ENCODE data around the gene CYP19A1.

CYP19A1 gene

DNA sequence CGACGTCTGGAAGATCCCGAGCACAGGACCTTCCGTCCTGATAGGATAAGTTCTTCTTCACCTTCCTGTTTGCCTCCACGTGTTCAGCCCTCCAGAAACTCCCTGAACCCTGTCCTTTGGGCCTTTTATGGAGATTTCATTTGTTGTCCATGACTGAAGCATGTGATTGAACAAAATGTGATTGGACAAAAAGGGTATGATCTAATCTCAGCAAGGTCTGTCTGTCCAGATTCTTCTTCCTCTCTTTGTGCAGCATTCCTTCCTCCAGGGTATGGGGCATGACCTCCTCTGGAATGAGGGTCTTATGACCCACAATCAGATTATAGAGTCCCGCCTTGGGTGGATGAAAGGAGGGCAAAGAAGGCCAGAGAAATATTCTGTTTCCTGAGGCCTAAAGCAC is at the start of gene CYP19A1:
TSS of gene CYP19A1 (minus strand) at position 101 of the 400 bp plus-strand sequence. CDS start 95,684 bp downstream, outside the sequence.
- DNase-seq (ENCODE audit: low read depth in 2 of 2), result no peak

DNA sequence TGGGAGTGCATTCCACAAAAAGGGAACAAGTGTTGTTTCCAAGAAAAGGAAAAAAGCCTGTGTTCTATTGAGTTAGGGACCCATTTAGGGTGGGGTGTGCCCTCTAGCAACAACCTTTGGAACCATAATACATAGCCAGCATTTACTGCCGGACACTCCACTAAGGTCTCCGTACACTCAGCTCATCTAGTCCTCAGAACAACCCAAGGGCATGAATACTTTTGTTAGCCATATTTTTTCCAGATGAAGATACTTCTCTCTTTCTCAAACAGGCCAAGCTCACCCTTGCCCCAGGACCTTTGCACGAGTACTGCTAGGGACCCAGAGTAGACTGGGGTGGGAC is 49.3 kb upstream of the CYP19A1 start:
- no peak for DNase-seq (ENCODE audit: low read depth in 2 of 2)

DNA sequence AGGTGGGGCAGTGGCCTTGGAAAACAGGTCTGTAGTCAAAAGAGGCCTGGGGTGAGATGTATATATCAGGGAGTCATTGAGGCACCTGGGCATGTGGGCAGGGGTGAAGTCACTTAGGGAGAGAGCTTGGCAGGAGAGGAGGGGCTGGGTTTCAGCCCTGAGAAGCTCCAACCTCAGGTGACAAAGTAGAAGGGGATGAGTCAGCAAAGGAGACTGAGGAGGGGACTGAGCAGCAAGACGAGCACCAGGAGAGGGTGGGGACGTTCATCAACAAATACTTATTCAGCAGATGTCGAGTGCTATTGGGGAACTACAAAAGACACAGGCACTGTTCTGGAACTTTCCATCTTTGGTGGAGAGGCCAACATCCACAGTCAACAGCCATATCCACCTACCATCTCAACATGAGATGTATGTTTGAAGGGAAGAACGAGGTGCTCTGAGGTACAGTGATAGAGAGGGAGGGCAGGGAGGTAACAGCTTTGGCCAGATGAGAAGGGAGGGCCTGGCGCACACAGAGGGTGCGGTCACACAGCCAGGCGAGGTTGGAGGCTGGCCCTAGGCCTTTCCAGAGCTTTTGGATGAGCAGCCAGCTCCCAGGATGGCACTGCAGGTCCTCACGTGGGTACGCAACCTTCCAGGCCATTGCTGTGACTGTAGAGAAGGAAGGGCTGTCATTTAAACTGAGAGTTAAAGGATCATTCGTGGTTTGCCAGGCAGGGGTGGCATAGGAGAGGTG is 48.7 kb upstream of the CYP19A1 start:
- DNase-seq (ENCODE audit: low read depth in 2 of 2), result no peak

DNA sequence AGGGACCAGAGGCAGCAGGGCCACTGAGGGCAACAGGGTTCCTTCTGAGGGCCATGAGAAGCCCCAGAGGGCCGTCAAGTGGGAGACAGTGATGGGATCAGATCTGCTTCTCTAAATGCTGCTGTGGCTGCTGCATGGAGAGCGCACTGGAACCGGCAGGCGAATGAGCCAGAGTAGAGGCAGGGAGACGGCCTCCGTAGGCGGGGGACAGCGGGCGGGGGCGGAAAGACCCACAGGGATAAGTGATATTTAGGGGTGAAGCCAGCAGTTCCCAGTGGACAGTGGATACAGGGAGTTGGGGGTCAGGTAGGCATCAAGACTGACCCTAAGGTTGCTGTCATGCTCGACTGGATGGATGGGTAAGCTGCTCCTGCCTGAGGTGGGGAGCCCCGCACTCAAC is 48.1 kb upstream of the CYP19A1 start:
- no peak for DNase-seq (ENCODE audit: low read depth in 2 of 2)

DNA sequence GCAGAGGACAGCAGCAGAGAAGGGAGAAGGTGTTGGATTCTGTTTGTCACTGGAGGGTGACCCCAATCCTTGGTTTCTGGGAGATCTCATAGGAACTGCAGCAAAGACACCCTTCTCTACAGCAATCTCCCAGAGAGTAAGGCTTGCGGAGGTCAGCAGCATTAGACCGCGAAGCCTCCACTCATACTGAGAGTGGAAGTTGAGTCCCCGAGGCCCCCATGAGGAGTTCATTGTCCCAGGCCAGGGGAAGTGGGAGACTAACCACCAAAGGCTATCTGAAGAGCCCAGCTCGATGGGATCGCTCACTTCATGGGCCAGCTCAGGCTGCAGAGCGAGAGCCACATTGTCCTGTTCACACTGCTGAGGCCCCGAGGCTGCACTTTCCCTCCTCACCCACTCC is 47.6 kb upstream of the CYP19A1 start:
- DNase-seq (ENCODE audit: low read depth in 2 of 2), result no peak

DNA sequence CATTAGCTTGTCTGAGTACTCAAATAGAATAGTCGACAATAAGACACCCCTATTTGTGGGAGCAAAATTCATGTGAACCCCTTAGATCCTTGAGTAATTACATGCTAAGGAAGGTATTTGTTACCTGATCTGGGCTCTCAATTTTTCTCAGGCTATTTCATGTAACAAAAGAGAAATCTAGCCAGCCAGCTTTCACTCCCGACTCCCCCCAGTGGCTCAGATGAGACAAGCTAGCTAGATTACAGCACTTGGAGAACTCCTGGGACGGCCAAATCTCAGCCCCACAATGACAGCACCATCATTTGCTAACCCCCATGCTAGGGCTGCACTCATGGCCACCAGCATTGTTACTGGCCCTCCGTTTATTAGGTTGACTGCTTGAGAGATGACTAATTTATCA is 44.4 kb upstream of the CYP19A1 start:
- no peak for DNase-seq (ENCODE audit: low read depth in 2 of 2)

DNA sequence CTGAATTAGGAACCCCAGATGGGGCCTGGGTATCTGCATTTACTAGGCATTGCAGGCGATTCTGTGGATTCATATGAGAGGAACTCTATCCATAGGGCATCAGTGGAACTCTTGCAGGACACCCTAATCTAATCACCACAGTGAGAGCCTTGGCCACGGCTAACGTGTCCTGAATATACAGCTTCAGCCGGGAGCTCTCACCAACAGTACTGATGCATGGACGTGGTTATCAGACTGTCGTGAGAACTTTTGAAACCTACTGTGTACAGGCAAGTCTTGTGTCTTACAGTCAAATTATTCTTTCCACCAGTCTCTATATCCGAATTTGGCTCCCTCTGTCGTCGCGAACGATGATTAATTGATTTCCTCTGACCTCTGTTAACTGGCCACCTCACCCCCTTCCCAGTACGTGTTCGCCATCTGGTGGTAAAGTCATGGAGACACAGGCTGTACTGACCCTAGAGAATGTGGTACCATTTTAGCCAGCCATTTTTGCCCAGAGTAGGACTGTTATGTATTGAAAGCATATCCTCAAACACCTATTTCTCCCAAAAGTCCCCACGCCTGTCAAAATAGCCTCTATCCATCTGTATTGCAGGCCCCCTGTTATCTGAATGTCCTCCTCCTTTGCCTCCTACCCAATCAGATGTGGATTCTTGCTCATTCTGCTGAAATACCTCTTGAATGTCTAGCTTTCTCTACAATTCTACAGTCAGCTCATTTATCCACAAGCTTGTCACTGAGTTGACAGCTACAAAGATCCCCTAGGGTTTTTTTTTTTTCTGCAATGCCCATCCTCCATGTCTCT is 42.8 kb upstream of the CYP19A1 start:
- no peak for DNase-seq (ENCODE audit: low read depth in 2 of 2)

DNA sequence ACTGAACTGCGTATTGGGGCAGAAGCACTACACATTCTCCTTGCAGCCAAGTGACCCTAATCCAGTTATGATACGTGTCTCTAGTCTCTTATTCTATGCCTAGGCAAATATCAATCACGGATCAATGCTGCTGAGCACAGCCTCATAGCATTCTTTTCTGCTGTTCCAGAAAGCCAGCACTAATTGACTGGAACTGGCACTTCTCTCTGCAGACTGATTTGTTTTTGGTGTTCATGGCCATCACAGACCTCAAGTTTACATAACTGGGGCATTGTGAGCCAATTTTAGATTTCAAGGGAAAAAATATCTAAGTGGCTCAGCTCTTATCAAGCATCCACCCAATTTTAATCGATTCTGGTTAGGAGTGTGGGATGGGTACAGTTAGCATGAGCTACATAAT is 41.0 kb upstream of the CYP19A1 start:
- no peak for DNase-seq (ENCODE audit: low read depth in 2 of 2)

DNA sequence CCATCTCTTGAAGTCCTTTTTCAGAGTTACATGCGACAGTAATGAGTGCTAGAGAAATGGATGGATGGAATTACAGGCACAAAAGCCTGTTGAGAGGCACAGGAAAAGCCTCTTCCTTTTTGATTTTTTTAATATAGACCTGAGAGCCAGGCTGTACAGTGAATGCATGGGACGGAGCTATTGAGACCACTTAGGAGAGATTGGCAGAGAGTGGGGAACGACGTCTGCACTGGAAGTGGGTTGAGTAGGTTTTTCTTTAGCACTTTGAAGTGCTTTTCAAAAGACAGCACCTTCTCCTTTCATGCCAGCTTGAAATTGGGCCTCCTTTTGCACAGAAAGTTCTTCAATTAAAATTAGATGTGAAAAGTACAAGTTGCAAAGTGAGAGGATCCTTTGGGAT is 40.0 kb upstream of the CYP19A1 start:
- no peak for DNase-seq (ENCODE audit: low read depth in 2 of 2)

DNA sequence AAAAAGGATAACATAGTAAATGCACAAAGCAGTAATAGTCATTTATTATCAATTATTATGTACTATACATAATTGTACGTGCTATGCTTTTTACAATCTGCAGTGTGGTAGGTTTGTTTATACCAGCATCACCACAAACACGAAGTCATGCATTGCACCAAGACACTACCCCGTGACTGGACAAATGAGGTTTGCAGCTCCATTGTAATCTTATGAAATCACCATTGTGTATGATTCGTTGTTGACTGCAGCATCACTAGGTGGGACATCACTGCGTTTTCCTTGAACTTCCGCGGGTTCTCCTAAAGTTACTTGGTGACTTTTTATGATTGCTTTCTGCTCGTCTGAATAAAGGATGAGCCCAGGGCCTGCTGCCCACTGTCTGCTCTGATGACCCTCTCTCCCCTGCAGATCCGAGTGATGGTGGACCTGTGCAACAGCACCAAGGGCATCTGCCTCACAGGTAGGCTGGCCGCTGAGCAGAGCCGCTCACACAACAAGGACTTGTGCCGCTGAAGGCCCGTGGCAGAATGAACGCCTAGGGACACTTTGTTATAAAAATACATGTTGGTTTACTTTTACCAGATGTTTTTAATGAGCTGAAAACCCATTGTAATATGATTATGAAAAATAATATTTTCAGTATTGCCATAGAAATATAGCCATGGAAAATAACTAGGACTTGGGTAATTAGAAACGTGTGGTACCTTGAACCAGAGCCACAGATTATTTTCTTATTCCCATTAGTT is 38.8 kb upstream of the CYP19A1 start:
- DNase-seq (ENCODE audit: low read depth in 2 of 2), result no peak

DNA sequence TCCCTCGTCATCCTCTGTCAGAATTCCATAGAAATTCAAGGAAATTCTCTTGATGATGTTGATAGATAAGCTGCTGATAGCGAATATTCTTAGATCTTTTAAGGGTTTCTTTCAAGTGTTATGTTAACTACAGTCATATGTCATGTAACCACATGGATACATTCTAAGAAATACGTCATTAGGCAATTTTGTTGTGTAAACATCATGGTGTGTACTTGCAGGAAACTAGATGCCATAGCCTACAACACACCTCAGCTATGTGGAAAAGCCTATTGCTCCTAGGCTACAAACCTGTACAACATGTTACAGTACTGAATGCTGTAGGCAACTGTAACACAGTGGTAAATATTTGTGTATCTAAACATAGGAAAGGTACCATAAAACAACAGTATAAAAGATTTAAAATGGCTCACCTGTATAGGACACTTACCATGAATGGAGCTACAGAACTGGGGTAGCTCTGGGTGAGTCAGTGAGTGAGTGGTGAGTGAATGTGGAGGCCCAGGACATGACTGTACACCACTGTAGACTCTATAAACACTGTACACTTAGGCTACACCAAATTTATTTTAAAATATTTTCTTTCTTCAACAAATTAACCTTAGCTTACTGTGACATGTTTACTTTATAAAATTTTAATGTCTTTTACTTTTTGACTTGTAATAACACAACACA is 37.7 kb upstream of the CYP19A1 start:
- DNase-seq (ENCODE audit: low read depth in 2 of 2), result no peak

DNA sequence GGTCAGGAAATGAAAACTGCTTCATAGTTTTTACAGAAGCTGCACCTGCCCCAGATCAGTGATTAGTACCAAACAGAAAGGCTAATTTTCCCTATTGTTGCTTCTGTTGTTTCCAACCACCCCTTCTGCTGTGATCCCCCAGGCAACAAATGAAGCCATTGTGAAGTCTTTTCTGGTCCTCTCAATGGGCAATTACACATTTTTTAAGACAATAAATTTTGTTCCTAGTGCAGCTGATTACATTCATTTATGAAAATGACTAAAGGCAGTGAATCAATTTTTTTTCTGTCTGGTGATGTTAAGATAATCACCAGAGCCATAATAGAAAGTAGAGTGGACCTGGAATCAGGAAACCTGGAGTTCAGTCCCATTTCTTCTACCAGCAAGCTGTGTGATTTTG is 35.7 kb upstream of the CYP19A1 start:
- DNase-seq (ENCODE audit: low read depth in 2 of 2), result no peak

DNA sequence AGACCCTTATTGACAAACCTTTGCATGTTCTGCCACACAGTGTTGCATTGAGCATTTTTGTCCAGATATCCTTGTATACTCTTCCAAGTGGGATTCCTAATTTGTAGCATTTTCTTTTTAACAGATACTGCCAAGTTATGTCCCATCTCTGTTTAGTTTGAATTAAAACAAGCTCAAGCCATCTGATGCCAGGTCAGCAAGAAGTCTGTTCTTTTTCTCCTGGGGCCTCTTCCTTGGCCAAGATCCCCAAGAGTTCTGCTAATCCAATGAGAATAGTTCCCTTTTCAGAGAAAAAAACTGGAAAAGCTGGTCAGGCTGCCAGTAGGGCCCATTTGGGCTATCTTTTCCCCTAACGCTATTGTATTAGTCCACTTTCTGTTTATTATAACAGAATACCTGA is 32.9 kb upstream of the CYP19A1 start:
- no peak for DNase-seq (ENCODE audit: low read depth in 2 of 2)

DNA sequence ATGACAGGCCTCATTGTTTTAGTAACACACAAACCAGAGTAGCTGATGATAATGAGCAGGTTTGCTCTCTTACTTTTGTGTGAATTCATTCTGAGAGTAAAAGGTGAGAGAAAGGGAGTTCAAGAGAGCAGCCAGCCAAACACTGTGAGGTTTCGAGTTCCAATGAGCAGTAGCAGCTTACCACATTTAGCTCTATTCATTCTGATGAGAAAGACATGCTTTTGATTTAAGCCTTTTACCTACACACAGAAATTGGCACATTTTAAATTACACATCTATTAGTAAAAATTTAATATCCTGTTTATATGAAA is 31.0 kb upstream of the CYP19A1 start:
- no peak for DNase-seq (ENCODE audit: low read depth in 2 of 2)

DNA sequence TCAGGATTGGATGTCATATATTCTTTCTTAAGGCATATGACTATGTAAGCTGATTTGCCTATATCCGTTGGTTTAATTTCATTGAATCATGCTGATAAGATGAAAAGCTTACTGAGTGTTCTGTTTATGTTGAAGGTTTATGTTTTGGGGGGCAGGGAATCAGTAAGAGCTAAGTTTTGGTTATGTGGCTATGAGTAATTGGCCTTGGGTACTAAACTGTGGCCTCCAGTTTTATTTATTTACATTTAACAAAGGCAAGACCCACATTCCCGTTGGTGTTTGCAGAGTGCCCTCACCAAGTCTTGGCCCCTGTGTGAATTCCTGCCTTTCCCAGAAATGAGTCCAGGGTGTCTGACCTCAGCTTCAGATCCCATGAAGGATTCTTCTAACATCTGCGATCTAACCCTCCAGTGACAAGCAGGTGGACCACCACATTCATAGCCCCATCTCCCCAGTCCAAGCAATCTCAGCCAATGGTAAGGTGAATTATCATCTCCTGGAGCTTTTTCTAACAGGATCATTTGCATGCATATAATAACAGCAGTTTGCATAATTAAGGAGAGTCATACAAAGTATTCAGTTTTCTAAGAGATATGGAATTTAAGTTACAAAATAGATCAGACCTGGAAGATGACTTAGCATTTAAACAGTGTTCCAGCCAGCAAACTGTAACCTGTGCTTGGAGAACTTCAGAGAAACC is 30.5 kb upstream of the CYP19A1 start:
- no peak for DNase-seq (ENCODE audit: low read depth in 2 of 2)

DNA sequence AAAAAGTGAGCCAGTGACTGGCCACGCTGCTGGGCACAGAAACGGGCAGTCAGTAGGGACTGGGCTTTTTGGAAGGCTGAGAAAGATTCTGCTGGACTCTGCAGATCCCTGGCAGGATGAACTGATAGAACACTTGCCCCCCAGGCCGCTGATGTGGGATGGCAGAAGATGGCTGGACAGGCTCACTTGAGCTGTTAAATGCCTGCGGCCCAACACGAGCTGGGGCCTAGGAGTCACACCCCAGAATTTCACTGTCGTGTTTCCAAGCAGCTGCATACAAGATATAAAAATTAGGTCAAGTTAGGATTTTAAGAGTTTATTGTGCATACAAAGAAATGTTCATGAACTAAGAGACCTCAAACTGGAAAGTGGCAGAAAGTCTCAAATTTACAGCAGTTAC is 29.9 kb upstream of the CYP19A1 start:
- DNase-seq (ENCODE audit: low read depth in 2 of 2), result no peak

DNA sequence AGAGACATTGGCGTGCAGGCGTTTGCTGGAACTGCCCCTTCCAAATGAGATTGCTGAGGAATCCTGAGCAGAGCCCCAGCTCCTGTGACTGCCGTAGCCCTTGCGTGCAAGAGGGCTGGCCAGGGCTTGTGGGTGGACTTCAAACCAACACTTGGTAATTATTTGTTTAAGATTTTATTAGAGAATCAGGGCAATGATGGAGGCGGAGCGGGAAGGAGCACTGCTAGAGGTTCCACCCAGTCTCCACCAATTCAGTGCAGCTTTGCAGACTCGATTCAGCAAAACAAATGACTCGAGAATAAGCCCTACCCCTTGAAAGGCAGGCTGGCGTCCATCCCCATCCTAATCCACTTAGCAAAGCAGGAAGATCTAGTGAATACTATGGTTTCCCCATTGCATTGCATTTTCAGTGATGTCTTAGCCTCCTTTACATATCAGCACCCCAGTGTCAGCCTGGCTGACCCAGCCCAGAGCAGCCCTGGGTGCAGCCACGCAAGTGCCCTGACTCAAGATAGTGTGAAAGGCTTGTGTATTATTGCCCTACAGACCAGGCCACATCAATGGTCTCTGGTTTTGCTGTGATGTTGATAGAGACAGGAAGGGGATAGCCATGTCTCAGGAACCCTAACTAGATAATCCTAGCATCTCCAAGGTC is 29.1 kb upstream of the CYP19A1 start:
- no peak for DNase-seq (ENCODE audit: low read depth in 2 of 2)

DNA sequence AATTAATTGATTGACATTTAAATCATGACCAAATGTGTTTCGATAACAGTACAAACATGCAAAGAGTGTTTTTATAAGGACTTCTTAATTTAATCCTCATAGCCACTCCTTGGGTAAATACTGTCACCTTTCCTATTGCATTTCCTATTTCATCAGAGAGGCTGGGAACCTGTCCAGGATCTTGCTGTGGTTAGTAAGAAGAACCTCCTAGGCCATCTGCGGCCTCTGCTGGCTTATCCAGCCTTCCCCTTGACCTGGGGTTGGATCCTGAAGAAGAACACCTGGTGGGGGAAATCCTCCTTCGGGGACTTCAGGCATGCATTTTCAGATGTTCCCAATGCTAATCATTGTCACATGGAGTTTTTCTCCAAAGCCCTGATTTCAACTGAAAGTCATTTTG is 28.5 kb upstream of the CYP19A1 start:
- DNase-seq (ENCODE audit: low read depth in 2 of 2), result no peak

DNA sequence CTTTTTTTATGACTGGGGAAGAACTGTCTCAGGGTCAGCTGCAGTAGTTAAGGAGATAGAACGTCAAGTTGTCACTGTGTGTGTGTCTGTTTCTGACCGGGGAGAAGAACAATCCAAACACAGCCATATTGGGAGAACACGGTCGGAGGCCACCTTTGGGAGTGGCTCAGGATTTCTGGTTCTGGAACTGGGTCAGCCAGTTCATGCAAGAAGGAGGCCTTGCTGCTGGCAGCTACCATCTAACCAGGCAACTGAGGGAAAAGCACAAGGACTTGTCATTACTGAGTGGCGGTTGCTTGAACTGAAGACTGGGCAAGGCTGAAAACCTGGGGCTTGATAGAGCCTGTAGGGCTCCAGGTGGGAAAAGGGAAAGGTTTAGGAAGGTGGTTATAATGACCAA is 27.7 kb upstream of the CYP19A1 start:
- no peak for DNase-seq (ENCODE audit: low read depth in 2 of 2)

DNA sequence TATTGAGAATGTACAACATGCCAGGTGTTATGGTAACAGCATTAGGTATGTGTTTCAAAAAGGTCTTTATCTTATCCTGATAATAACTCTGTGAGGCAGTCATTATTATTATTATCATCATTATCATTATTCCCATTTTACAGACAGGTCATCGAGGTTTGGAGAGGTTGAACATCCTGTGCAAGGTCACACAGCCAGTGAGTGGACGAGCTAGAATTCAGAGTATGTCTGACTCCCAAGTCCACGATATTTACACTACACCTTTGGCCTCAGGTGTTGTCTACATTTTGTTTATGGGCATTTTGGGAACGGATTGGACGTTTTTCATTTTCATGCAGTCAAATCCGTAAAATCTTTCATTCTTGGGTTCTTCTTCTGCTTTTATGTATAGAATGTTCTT is 27.0 kb upstream of the CYP19A1 start:
- no peak for DNase-seq (ENCODE audit: low read depth in 2 of 2)

DNA sequence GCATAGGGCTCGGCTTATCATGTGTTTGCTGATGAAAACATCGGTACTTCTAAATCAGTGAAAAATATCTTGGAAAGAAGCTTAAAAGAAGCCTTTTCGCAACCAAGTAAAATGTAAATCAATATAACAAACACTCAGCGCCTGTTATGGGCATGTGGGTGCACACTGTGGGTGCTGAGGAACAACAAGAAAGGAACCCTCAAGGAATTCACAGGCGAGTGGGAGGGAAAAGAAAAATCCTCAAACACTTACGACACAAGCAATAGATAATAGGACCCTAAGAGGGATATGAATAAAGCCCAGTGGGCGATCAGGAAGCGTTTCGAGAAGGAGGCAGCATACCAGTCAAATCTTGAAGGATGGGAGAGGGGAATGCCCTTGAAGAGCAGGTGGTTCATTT is 25.0 kb upstream of the CYP19A1 start:
- no peak for DNase-seq (ENCODE audit: low read depth in 2 of 2)

Measured in activated CD8-positive, alpha-beta memory T cell treated with anti-CD3 and anti-CD28 coated beads for 4 hours (primary cell).